Natural killer cell (primary cell): Measurements from ENCODE around the gene MCTP2. TPM values are rescaled to one million over a fixed set of nuclear protein-coding genes. Genes with fewer than 3 reads are reported as not detected.

Source experiments
- ATAC-seq, 3 donors: fragments of 150-1000 bp in 2 of 3; fragments of 200-7000 bp in 1 of 3; cut with Tn5 transposase; 1 replicate in 1 of 3; 2 replicates in 2 of 3; pipeline ENCODE4 v1.10.0; 2021; ENCODE audit warnings: mild to moderate bottlenecking in 2 of 3, moderate library complexity in 2 of 3
- DNase-seq, 2 donors: peaks; one replicate each; pipeline versions ENCODE4 v3.0.0 to v3.0.0-alpha.2; 2013 to 2021; ENCODE audit warnings: mixed read lengths in 1 of 2
- H3K27ac ChIP-seq: one replicate; pipeline ENCODE4 v1.5.1; 2013; ENCODE audit warnings: mild to moderate bottlenecking, low read length
- H3K27me3 ChIP-seq: one replicate; pipeline ENCODE4 v1.6.1; 2013; ENCODE audit warnings: low read length; ENCODE audit not compliant: control insufficient read depth, insufficient read depth
- H3K36me3 ChIP-seq: one replicate; pipeline ENCODE4 v1.6.1; 2013; ENCODE audit warnings: low read length; ENCODE audit not compliant: control insufficient read depth, insufficient read depth
- H3K4me1 ChIP-seq: one replicate; pipeline ENCODE4 v1.6.1; 2013; ENCODE audit warnings: low read length; ENCODE audit not compliant: control insufficient read depth, insufficient read depth
- H3K4me3 ChIP-seq: one replicate; pipeline ENCODE4 v1.5.1; 2013; ENCODE audit warnings: low read length
- H3K9me3 ChIP-seq: one replicate; pipeline ENCODE4 v1.6.1; 2013; ENCODE audit warnings: low read length; ENCODE audit not compliant: control insufficient read depth, insufficient read depth
- H3K27ac Mint-ChIP-seq, 2 donors: one replicate each; pipeline ENCODE4 v1.8.0; 2022; ENCODE audit warnings: mild to moderate bottlenecking in 2 of 2, mixed read lengths in 2 of 2, moderate library complexity in 1 of 2
- H3K27me3 Mint-ChIP-seq, 2 donors: one replicate each; pipeline ENCODE4 v1.8.0; 2022; ENCODE audit warnings: low read depth in 2 of 2, mixed read lengths in 2 of 2
- H3K36me3 Mint-ChIP-seq: one replicate; pipeline ENCODE4 v1.8.0; 2022; ENCODE audit warnings: mixed read lengths
- H3K4me1 Mint-ChIP-seq, 2 donors: one replicate each; pipeline ENCODE4 v1.8.0; 2022; ENCODE audit warnings: mixed read lengths in 2 of 2
- H3K4me3 Mint-ChIP-seq: one replicate; pipeline ENCODE4 v1.8.0; 2022; ENCODE audit warnings: mild to moderate bottlenecking, moderate library complexity, mixed read lengths
- H3K9me3 Mint-ChIP-seq, 2 donors: one replicate each; pipeline ENCODE4 v1.8.0; 2022; ENCODE audit warnings: mixed read lengths in 2 of 2
- WGBS: methylation state at CpG from one replicate; pipeline ENCODE4 v1.1.7; 2013; ENCODE audit warnings: missing lambda C conversion rate; ENCODE audit not compliant: insufficient coverage; 5-methylcytosine and 5-hydroxymethylcytosine counted together
- intact Hi-C: fragments of 100-400 bp; cut with micrococcal nuclease; formaldehyde crosslinking; loops from one replicate; pipeline ENCODE4 v1.14.2; 2022
- total RNA-seq, 4 donors: library from RNA; stranded (reverse); fragments of 120-200 nt in 1 of 4; gene quantifications; one replicate each; pipeline versions ENCODE4 v1.2.3 to v1.2.4, GENCODE V29; 2013 to 2022
- TF ChIP-seq, protein P1 (sequence below): fragments of 200-600 bp; IDR thresholded peaks from one replicate; pipeline ENCODE4 v1.8.0; 2022; ENCODE audit warnings: antibody characterized with exemption

The MCTP2 gene
- total RNA-seq, 3 donors from 2014 or later (not counting 1 experiment from before 2014, with no cell fraction given) = 235 to 312 (median 261) TPM

- H3K36me3 ChIP-seq = peaks cover 43% of the 10 kb centered on the region
- ATAC-seq (no peak), DNase-seq (peak in 1 of 2 donors; percentile 10)
- Mint-ChIP-seq H3K4me3 (no peak overlapping the region), H3K4me1 (peaks cover 17 to 26% of the 10 kb centered on the region in 2 donors), H3K27ac (peak overlapping the region; percentile 5 to 35), H3K27me3 (no peaks in the 10 kb centered on the region), H3K9me3 (no peaks in the 10 kb centered on the region), H3K36me3 (no peaks in the 10 kb centered on the region)
- no peaks in the 10 kb centered on the region for H3K9me3 ChIP-seq
- H3K27ac ChIP-seq = no peak overlapping the region
- TF ChIP-seq, protein P1, sequence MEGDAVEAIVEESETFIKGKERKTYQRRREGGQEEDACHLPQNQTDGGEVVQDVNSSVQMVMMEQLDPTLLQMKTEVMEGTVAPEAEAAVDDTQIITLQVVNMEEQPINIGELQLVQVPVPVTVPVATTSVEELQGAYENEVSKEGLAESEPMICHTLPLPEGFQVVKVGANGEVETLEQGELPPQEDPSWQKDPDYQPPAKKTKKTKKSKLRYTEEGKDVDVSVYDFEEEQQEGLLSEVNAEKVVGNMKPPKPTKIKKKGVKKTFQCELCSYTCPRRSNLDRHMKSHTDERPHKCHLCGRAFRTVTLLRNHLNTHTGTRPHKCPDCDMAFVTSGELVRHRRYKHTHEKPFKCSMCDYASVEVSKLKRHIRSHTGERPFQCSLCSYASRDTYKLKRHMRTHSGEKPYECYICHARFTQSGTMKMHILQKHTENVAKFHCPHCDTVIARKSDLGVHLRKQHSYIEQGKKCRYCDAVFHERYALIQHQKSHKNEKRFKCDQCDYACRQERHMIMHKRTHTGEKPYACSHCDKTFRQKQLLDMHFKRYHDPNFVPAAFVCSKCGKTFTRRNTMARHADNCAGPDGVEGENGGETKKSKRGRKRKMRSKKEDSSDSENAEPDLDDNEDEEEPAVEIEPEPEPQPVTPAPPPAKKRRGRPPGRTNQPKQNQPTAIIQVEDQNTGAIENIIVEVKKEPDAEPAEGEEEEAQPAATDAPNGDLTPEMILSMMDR = peak; percentile 56
- 60% methylated on average over 4 of the region's 6 CpGs for WGBS
- H3K27me3 ChIP-seq = no peaks in the 10 kb centered on the region
- H3K4me3 ChIP-seq = no peak overlapping the region
- H3K4me1 ChIP-seq = no peaks in the 10 kb centered on the region
- intact Hi-C loops = loop anchor here (10.0 kb wide), 1 partner anchor 162 kb away; no protein-coding TSS in a partner anchor
These were observed 181.8 kb downstream of the MCTP2 start for GRCh38 chr15:94412979-94413746.

DNA sequence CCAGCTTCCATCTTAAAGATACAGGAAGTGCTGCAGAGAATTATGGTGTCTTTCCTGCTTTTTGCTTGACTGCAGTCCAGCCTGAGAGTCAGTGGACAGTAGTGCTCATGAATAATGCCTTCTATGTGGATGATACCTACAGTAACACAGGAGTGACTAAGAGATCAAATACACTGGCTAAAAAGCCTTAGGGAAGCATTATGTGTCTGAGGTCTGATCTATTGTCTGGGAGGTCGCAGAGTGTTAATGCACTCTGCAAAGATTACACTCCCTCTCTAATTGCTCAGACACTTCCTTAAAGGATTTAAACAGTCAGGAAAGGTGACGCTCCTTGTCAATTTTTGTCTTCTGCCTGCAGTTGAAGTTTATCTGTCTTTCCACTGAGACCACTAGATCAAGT, 183.6 kb downstream of the MCTP2 start:
- Histone ChIP-seq H3K9me3 (no peaks in the 10 kb centered on the region), H3K36me3 (peaks cover 39% of the 10 kb centered on the region), H3K4me1 (no peaks in the 10 kb centered on the region), H3K27ac (no peak overlapping the region), H3K4me3 (no peak overlapping the region), H3K27me3 (no peaks in the 10 kb centered on the region)
- H3K4me1 Mint-ChIP-seq = peaks cover 15 to 21% of the 10 kb centered on the region in 2 donors
- TF ChIP-seq, protein P1 = no peak
- no peak for DNase-seq
- no peaks in the 10 kb centered on the region for H3K36me3 Mint-ChIP-seq
- H3K4me3 Mint-ChIP-seq = no peak overlapping the region
- no peak for ATAC-seq
- no peaks in the 10 kb centered on the region for H3K27me3 Mint-ChIP-seq
- WGBS = 95% methylated on average over 2 of the region's 2 CpGs
- no peaks in the 10 kb centered on the region for H3K9me3 Mint-ChIP-seq
- H3K27ac Mint-ChIP-seq = peak overlapping the region; percentile 60 to 62
- intact Hi-C loops = loop anchor here (10.0 kb wide), 1 partner anchor 160 kb away; no protein-coding TSS in a partner anchor

- TF ChIP-seq, protein P1 = no peak
- intact Hi-C loops = loop anchor here (10.0 kb wide), 1 partner anchor 159 kb away; no protein-coding TSS in a partner anchor
- ATAC-seq = no peak
- Mint-ChIP-seq H3K9me3 (no peaks in the 10 kb centered on the region), H3K4me3 (no peak overlapping the region), H3K4me1 (peaks cover 13 to 22% of the 10 kb centered on the region in 2 donors), H3K36me3 (no peaks in the 10 kb centered on the region), H3K27me3 (no peaks in the 10 kb centered on the region), H3K27ac (peak overlapping the region; percentile 29 to 47)
- Histone ChIP-seq H3K27ac (no peak overlapping the region), H3K36me3 (peaks cover 28% of the 10 kb centered on the region), H3K4me3 (no peak overlapping the region), H3K27me3 (no peaks in the 10 kb centered on the region), H3K4me1 (no peaks in the 10 kb centered on the region), H3K9me3 (no peaks in the 10 kb centered on the region)
- WGBS = 95% methylated on average over 7 of the region's 7 CpGs
- no peak for DNase-seq
These were observed 184.9 kb downstream of the MCTP2 start for GRCh38 chr15:94416267-94416666.
